ENCODE measurements around the gene APOBEC3B.

GRCh38 chr22:38973289-38974169 is 8.6 kb upstream of the APOBEC3B start:
- TF ChIP-seq SMAD1 (IDR thresholded peaks at IDR 0.05; ENCODE audit: low read depth, low read length, partially characterized antibody) (no peak), GABPA (tag; conservative IDR thresholded peaks at IDR 0.05; ENCODE audit: low read depth) (no peak), MEF2A (IDR thresholded peaks at IDR 0.05; ENCODE audit: control insufficient read depth, low read depth, low read length) (no peak), REST (IDR thresholded peaks at IDR 0.05; ENCODE audit: borderline replicate concordance) (no peak), REST (CRISPR knock-in tag; IDR thresholded peaks at IDR 0.05; ENCODE audit: low read depth) (no peak), CTCF (IDR thresholded peaks at IDR 0.05 in 2 of 3, conservative IDR thresholded peaks at IDR 0.05 in 1 of 3; ENCODE audit: insufficient read depth in 2 of 3, low read depth in 1 of 3, low read length in 3 of 3) (peak; percentile 71 to 78 (median 74)), ZNF354B (CRISPR knock-in tag; IDR thresholded peaks at IDR 0.05) (no peak), ELF4 (CRISPR knock-in tag; IDR thresholded peaks at IDR 0.05) (no peak), CREB1 (IDR thresholded peaks at IDR 0.05) (no peak), CREB1 (CRISPR knock-in tag; IDR thresholded peaks at IDR 0.05) (no peak), GATA2 (CRISPR knock-in tag; IDR thresholded peaks at IDR 0.05) (no peak), ZBTB1 (CRISPR knock-in tag; IDR thresholded peaks at IDR 0.05; ENCODE audit: borderline replicate concordance, low read depth) (no peak), THAP7 (CRISPR knock-in tag; IDR thresholded peaks at IDR 0.05) (no peak), SREBF2 (CRISPR knock-in tag; IDR thresholded peaks at IDR 0.05) (no peak), ZNF639 (CRISPR knock-in tag; conservative IDR thresholded peaks at IDR 0.05 in 1 of 2, IDR thresholded peaks at IDR 0.05 in 1 of 2) (no peak), CBFB (CRISPR knock-in tag; IDR thresholded peaks at IDR 0.05) (no peak)

All from K562 (cell line).